ENCODE measurements around the gene PAK1. TPM values are rescaled to one million over a fixed set of nuclear protein-coding genes. Genes with fewer than 3 reads are reported as not detected.

The PAK1 gene
- total and polyA plus RNA-seq, 7 experiments from 2014 or later = 15.5 to 67.2 (median 23.2) TPM

DNA sequence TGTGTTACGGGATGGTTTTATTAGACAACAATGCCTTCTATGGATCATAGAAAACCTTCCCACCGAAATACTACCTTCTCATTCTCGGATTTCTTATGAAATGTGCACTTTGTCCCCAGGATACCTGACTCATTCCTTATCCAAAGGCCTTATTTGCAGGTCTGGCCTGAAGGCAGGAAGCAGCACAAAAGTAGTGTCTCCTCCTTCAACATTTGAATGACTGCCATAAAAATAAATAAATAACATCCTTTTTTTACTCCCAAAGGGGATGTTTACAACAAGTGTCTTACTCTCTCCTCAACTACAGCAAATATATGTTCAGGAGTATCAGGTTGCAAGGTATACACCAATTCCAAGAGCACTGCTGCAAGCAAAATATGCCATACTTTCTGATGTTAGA lies 41.6 kb upstream of the PAK1 start:
- DNase-seq (no peak), ATAC-seq (no peak)
- Mint-ChIP-seq H3K27ac (no peak overlapping the region), H3K36me3 (no peaks in the 10 kb centered on the region), H3K4me1 (no peaks in the 10 kb centered on the region), H3K9me3 (no peaks in the 10 kb centered on the region), H3K4me3 (no peak overlapping the region), H3K27me3 (peaks cover 0 to 15% (median 11%) of the 10 kb centered on the region in 5 donors)
- POLR2A ChIA-PET = no interaction called here
- no peak overlapping the region for H3K4me3 ChIP-seq (ENCODE audit: low read length)
- CTCF ChIA-PET = no interaction called here
- intact Hi-C loops (cut with micrococcal nuclease) = no loop called here
- H3K27me3 ChIP-seq (ENCODE audit: control insufficient read depth in 2 of 2, insufficient read depth in 2 of 2, low read length in 2 of 2) = no peaks in the 10 kb centered on the region
- H3K9me3 ChIP-seq (ENCODE audit: control insufficient read depth in 2 of 3, low read length in 3 of 3) = no peaks in the 10 kb centered on the region
- no peaks in the 10 kb centered on the region for H3K36me3 ChIP-seq (ENCODE audit: control insufficient read depth in 2 of 3, insufficient read depth in 3 of 3, low read length in 3 of 3)
- H3K27ac ChIP-seq (ENCODE audit: low read depth, low read length) = no peak overlapping the region
- H3K4me1 ChIP-seq (ENCODE audit: control insufficient read depth in 2 of 2, insufficient read depth in 2 of 2, low read length in 2 of 2) = no peaks in the 10 kb centered on the region

DNA sequence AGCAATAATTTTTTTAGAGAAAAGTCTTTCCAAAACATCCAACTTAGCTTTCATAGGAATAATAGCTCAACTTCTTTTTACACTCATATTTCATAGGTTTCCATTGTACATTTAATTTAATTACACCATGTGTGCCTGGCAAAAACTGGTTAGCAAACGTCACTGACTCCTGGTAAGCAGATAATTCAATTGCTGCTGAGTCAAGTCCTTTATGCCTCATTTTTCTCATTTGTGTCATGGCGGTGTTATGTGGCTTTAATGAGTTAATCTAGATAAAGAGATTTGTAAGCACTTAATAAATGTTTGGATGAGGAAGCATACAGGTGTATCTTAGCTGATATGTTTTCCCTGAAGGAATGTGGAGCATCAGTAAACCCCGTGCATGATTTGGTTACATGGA lies 41.2 kb upstream of the PAK1 start:
- intact Hi-C loops (cut with micrococcal nuclease) = no loop called here
- POLR2A ChIA-PET = no interaction called here
- H3K9me3 Mint-ChIP-seq = peaks cover 0 to 2% (median 0%) of the 10 kb centered on the region in 11 donors

DNA sequence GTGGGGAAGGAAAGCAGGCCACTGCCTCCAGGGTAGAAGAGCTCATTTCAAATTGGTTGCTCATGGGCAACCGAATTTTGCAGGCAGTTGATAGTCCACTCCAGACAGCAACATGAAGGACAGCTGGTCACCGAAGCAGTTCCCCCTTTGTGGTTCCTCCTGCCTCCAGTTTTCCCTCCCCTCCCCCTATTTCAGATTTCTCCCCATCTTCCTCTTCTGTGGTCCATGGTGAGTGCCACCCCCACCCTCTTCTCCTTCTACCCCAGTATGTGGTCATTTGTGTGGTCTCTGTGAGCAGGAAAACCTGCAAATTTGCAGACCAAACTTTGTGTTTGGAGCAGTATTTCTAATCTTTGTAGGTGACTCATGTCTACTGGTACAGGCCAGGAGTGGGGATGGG lies 38.2 kb upstream of the PAK1 start:
- H3K9me3 Mint-ChIP-seq = peaks cover 0 to 5% (median 0%) of the 10 kb centered on the region in 11 donors
- H3K27ac ChIP-seq (ENCODE audit: low read depth, low read length) = no peak overlapping the region

More for the DNA sequence above, 41.2 kb upstream of the PAK1 start:
- Histone ChIP-seq H3K4me3 (ENCODE audit: low read length) (no peak overlapping the region), H3K4me1 (ENCODE audit: control insufficient read depth in 2 of 2, insufficient read depth in 2 of 2, low read length in 2 of 2) (no peaks in the 10 kb centered on the region), H3K27me3 (ENCODE audit: control insufficient read depth in 2 of 2, insufficient read depth in 2 of 2, low read length in 2 of 2) (no peaks in the 10 kb centered on the region), H3K36me3 (ENCODE audit: control insufficient read depth in 2 of 3, insufficient read depth in 3 of 3, low read length in 3 of 3) (no peaks in the 10 kb centered on the region), H3K9me3 (ENCODE audit: control insufficient read depth in 2 of 3, low read length in 3 of 3) (no peaks in the 10 kb centered on the region), H3K27ac (ENCODE audit: low read depth, low read length) (no peak overlapping the region)
- Mint-ChIP-seq H3K27me3 (peaks cover 0 to 15% (median 12%) of the 10 kb centered on the region in 5 donors), H3K4me1 (no peaks in the 10 kb centered on the region), H3K27ac (no peak overlapping the region), H3K36me3 (no peaks in the 10 kb centered on the region), H3K4me3 (no peak overlapping the region)
- ATAC-seq = no peak
- no peak for DNase-seq
- CTCF ChIA-PET = no interaction called here

DNA sequence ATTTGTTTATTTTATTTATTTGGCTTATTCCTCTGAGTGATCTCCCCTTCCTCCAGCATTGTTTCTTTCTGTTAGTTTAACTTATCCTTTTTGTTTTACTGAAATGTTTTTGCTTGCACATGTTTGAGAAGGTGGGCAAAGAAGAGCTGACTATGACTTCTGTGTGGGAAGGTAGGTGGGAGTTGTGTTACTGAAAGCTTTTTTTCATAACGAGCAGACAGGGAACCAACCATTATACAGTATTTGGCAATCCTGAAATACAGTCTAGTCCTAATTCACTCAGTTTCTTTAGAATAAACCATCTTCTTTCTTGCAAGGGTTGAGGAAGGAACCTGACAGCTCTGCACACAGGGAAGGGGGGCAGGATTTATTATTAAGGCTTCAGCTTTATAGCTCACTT lies 37.0 kb upstream of the PAK1 start:
- no peak overlapping the region for H3K27ac ChIP-seq (ENCODE audit: low read depth, low read length)
- intact Hi-C loops (cut with micrococcal nuclease) = no loop called here
- H3K4me3 ChIP-seq (ENCODE audit: low read length) = no peak overlapping the region

More for the DNA sequence above, 38.2 kb upstream of the PAK1 start:
- CTCF ChIA-PET = no interaction called here
- no peaks in the 10 kb centered on the region for H3K9me3 ChIP-seq (ENCODE audit: control insufficient read depth in 2 of 3, low read length in 3 of 3)
- no peaks in the 10 kb centered on the region for H3K4me1 ChIP-seq (ENCODE audit: control insufficient read depth in 2 of 2, insufficient read depth in 2 of 2, low read length in 2 of 2)
- no peaks in the 10 kb centered on the region for H3K27me3 ChIP-seq (ENCODE audit: control insufficient read depth in 2 of 2, insufficient read depth in 2 of 2, low read length in 2 of 2)
- intact Hi-C loops (cut with micrococcal nuclease) = no loop called here
- POLR2A ChIA-PET = no interaction called here
- H3K4me3 Mint-ChIP-seq = no peak overlapping the region
- no peaks in the 10 kb centered on the region for H3K36me3 Mint-ChIP-seq
- peaks cover 4 to 14% (median 11%) of the 10 kb centered on the region in 5 donors for H3K27me3 Mint-ChIP-seq
- no peaks in the 10 kb centered on the region for H3K4me1 Mint-ChIP-seq
- DNase-seq = no peak
- H3K4me3 ChIP-seq (ENCODE audit: low read length) = no peak overlapping the region
- H3K36me3 ChIP-seq (ENCODE audit: control insufficient read depth in 2 of 3, insufficient read depth in 3 of 3, low read length in 3 of 3) = no peaks in the 10 kb centered on the region
- peak; percentile 40 for ATAC-seq
- no peak overlapping the region for H3K27ac Mint-ChIP-seq

DNA sequence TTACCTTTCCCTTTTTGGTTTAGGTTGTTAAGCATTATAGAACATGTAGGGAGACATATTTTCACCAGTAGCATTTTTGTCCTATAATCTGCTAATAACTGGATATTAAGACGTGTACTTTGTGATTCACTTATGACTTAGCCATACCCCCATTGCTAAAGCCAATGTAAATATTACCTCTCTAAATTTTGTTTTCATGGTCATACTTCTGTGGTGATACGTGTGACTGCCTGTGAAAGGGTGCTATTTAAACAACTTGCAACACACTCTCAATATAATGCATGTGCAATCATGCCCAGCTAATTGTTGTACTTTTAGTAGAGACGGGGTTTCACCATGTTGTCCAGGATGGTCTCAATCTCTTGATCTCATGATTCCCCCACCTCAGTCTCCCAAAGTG lies 36.2 kb upstream of the PAK1 start:
- POLR2A ChIA-PET = no interaction called here
- no peaks in the 10 kb centered on the region for H3K4me1 ChIP-seq (ENCODE audit: control insufficient read depth in 2 of 2, insufficient read depth in 2 of 2, low read length in 2 of 2)
- Mint-ChIP-seq H3K27ac (no peak overlapping the region), H3K27me3 (peaks cover 9 to 26% (median 20%) of the 10 kb centered on the region in 5 donors), H3K4me3 (no peak overlapping the region), H3K9me3 (peaks cover 0 to 5% (median 0%) of the 10 kb centered on the region in 11 donors), H3K36me3 (no peaks in the 10 kb centered on the region), H3K4me1 (no peaks in the 10 kb centered on the region)
- H3K27me3 ChIP-seq (ENCODE audit: control insufficient read depth in 2 of 2, insufficient read depth in 2 of 2, low read length in 2 of 2) = no peaks in the 10 kb centered on the region
- no peak for ATAC-seq
- H3K36me3 ChIP-seq (ENCODE audit: control insufficient read depth in 2 of 3, insufficient read depth in 3 of 3, low read length in 3 of 3) = no peaks in the 10 kb centered on the region
- no peak overlapping the region for H3K27ac ChIP-seq (ENCODE audit: low read depth, low read length)
- no peak for DNase-seq
- CTCF ChIA-PET = no interaction called here
- intact Hi-C loops (cut with micrococcal nuclease) = no loop called here
- H3K9me3 ChIP-seq (ENCODE audit: control insufficient read depth in 2 of 3, low read length in 3 of 3) = no peaks in the 10 kb centered on the region
- H3K4me3 ChIP-seq (ENCODE audit: low read length) = no peak overlapping the region

More for the DNA sequence above, 37.0 kb upstream of the PAK1 start:
- Mint-ChIP-seq H3K27ac (no peak overlapping the region), H3K27me3 (peaks cover 4 to 22% (median 20%) of the 10 kb centered on the region in 5 donors), H3K4me3 (no peak overlapping the region), H3K9me3 (peaks cover 0 to 5% (median 0%) of the 10 kb centered on the region in 11 donors), H3K36me3 (no peaks in the 10 kb centered on the region), H3K4me1 (no peaks in the 10 kb centered on the region)
- no peak for DNase-seq
- Histone ChIP-seq H3K9me3 (ENCODE audit: control insufficient read depth in 2 of 3, low read length in 3 of 3) (no peaks in the 10 kb centered on the region), H3K36me3 (ENCODE audit: control insufficient read depth in 2 of 3, insufficient read depth in 3 of 3, low read length in 3 of 3) (no peaks in the 10 kb centered on the region), H3K27me3 (ENCODE audit: control insufficient read depth in 2 of 2, insufficient read depth in 2 of 2, low read length in 2 of 2) (no peaks in the 10 kb centered on the region), H3K4me1 (ENCODE audit: control insufficient read depth in 2 of 2, insufficient read depth in 2 of 2, low read length in 2 of 2) (no peaks in the 10 kb centered on the region)
- CTCF ChIA-PET = no interaction called here
- POLR2A ChIA-PET = no interaction called here
- no peak for ATAC-seq

DNA sequence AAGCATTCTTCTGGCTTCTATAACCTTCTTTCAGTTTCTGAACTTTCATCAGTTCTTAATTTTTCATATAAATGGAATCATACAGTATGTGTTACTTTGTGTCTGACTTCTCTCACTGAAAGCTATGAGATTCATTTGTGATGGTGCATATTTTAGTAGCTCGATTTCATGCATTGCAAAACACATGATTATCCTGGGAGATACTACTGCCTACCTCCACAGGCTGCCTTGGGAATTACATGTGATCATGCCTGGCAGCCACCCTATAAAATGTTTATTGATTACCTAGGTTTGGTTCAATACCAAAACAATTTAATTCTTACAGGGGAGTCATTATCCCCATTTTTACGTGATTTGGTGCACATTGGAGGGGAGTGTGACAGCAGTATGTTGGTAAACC lies 34.1 kb upstream of the PAK1 start:
- H3K9me3 Mint-ChIP-seq = peaks cover 0 to 5% (median 0%) of the 10 kb centered on the region in 11 donors
- H3K27me3 ChIP-seq (ENCODE audit: control insufficient read depth in 2 of 2, insufficient read depth in 2 of 2, low read length in 2 of 2) = no peaks in the 10 kb centered on the region
- H3K9me3 ChIP-seq (ENCODE audit: control insufficient read depth in 2 of 3, low read length in 3 of 3) = no peaks in the 10 kb centered on the region
- H3K4me3 ChIP-seq (ENCODE audit: low read length) = no peak overlapping the region
- no peak for ATAC-seq
- no peak overlapping the region for H3K27ac ChIP-seq (ENCODE audit: low read depth, low read length)
- peaks cover 9 to 32% (median 24%) of the 10 kb centered on the region in 5 donors for H3K27me3 Mint-ChIP-seq
- no peaks in the 10 kb centered on the region for H3K4me1 ChIP-seq (ENCODE audit: control insufficient read depth in 2 of 2, insufficient read depth in 2 of 2, low read length in 2 of 2)
- H3K4me3 Mint-ChIP-seq = no peak overlapping the region
- CTCF ChIA-PET = no interaction called here
- H3K27ac Mint-ChIP-seq = no peak overlapping the region
- POLR2A ChIA-PET = no interaction called here
- H3K36me3 ChIP-seq (ENCODE audit: control insufficient read depth in 2 of 3, insufficient read depth in 3 of 3, low read length in 3 of 3) = no peaks in the 10 kb centered on the region
- no peaks in the 10 kb centered on the region for H3K36me3 Mint-ChIP-seq
- intact Hi-C loops (cut with micrococcal nuclease) = no loop called here
- no peaks in the 10 kb centered on the region for H3K4me1 Mint-ChIP-seq
- no peak for DNase-seq

DNA sequence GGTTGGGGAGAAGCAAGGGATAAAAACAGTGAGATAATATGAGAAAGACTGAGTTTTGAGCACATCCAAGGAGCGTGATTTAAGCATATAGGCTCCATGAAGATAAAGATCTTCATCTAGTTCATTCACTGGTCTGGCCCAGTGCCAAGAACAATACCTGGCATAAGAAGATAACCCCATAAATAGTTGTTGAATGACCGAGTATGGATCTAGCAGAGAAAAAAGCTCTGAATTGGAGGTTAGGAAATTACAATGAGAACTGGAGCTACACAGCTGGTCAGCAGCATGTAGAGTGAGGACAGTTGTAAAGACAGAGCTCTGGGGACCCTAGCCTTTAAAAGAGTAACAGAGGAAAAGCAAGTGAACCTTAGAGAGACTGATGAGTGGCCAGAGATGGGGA lies 33.0 kb upstream of the PAK1 start:
- ChIA-PET POLR2A (no interaction called here), CTCF (no interaction called here)
- Mint-ChIP-seq H3K27ac (no peak overlapping the region), H3K4me3 (no peak overlapping the region), H3K9me3 (peaks cover 0 to 5% (median 0%) of the 10 kb centered on the region in 11 donors), H3K4me1 (peaks cover 0 to 2% (median 0%) of the 10 kb centered on the region in 7 donors), H3K27me3 (peaks cover 9 to 36% (median 19%) of the 10 kb centered on the region in 5 donors), H3K36me3 (no peaks in the 10 kb centered on the region)
- ATAC-seq (no peak), DNase-seq (peak in 1 of 9 donors; percentile 2)
- Histone ChIP-seq H3K4me3 (ENCODE audit: low read length) (no peak overlapping the region), H3K9me3 (ENCODE audit: control insufficient read depth in 2 of 3, low read length in 3 of 3) (no peaks in the 10 kb centered on the region), H3K36me3 (ENCODE audit: control insufficient read depth in 2 of 3, insufficient read depth in 3 of 3, low read length in 3 of 3) (no peaks in the 10 kb centered on the region), H3K27me3 (ENCODE audit: control insufficient read depth in 2 of 2, insufficient read depth in 2 of 2, low read length in 2 of 2) (no peaks in the 10 kb centered on the region), H3K4me1 (ENCODE audit: control insufficient read depth in 2 of 2, insufficient read depth in 2 of 2, low read length in 2 of 2) (no peaks in the 10 kb centered on the region), H3K27ac (ENCODE audit: low read depth, low read length) (no peak overlapping the region)
- intact Hi-C loops (cut with micrococcal nuclease) = no loop called here
